HG02759 (cell line): Measurements from ENCODE around the gene ITM2C.

ENCODE experiments used
- ATAC-seq: cut with Tn5 transposase; IDR thresholded peaks from one replicate; pipeline ENCODE4 v1.9.1; 2021; ENCODE audit warnings: mild to moderate bottlenecking, moderate library complexity; ENCODE audit not compliant: unreplicated experiment

Gene ITM2C

GRCh38 chr2:230905448-230906421 lies 41.0 kb downstream of the ITM2C start:
- no peak for ATAC-seq

- no peak for ATAC-seq
These were observed 41.9 kb downstream of the ITM2C start for GRCh38 chr2:230906471-230907230.

GRCh38 chr2:230907361-230908091 lies 42.8 kb downstream of the ITM2C start:
- ATAC-seq: no peak

GRCh38 chr2:230908092-230908594 lies 43.4 kb downstream of the ITM2C start:
- ATAC-seq: no peak

GRCh38 chr2:230908595-230909191 lies 44.0 kb downstream of the ITM2C start:
- no peak for ATAC-seq

GRCh38 chr2:230909841-230910545 lies 45.3 kb downstream of the ITM2C start:
- no peak for ATAC-seq

GRCh38 chr2:230910546-230911177 lies 45.9 kb downstream of the ITM2C start:
- no peak for ATAC-seq

GRCh38 chr2:230912046-230912445 lies 47.3 kb downstream of the ITM2C start:
- no peak for ATAC-seq

GRCh38 chr2:230912724-230913123 lies 48.0 kb downstream of the ITM2C start:
- ATAC-seq: no peak

- ATAC-seq: no peak
These were observed 48.8 kb downstream of the ITM2C start for GRCh38 chr2:230913406-230914143.

GRCh38 chr2:230914886-230915285 lies 50.1 kb downstream of the ITM2C start:
- ATAC-seq: no peak

- ATAC-seq: no peak
These were observed 50.6 kb downstream of the ITM2C start for GRCh38 chr2:230915319-230915718.

GRCh38 chr2:230916218-230916617 lies 51.5 kb downstream of the ITM2C start:
- ATAC-seq: no peak

GRCh38 chr2:230919240-230919639 lies 54.5 kb downstream of the ITM2C start:
- ATAC-seq: no peak

- ATAC-seq: no peak
These were observed 54.9 kb downstream of the ITM2C start for GRCh38 chr2:230919681-230920080.

GRCh38 chr2:230920167-230920566 lies 55.4 kb downstream of the ITM2C start:
- ATAC-seq: no peak

- ATAC-seq: no peak
These were observed 57.3 kb downstream of the ITM2C start for GRCh38 chr2:230921806-230922595.
